Nephron progenitor cell (in vitro differentiated cells): ENCODE measurements around the gene RPL6.

Experiments
- DNase-seq: peaks from one replicate; pipeline ENCODE4 v3.0.0; 2021
- H3K27ac Mint-ChIP-seq: 2 replicates; pipeline ENCODE4 v1.8.0; 2021; ENCODE audit warnings: mild to moderate bottlenecking, moderate library complexity, mixed read lengths
- H3K27me3 Mint-ChIP-seq: 2 replicates; pipeline ENCODE4 v1.8.0; 2021; ENCODE audit warnings: mild to moderate bottlenecking, low read depth, mixed read lengths; ENCODE audit not compliant: poor library complexity
- H3K36me3 Mint-ChIP-seq: 2 replicates; pipeline ENCODE4 v1.8.0; 2021; ENCODE audit warnings: low read depth, mixed read lengths
- H3K4me1 Mint-ChIP-seq: 2 replicates; pipeline ENCODE4 v1.8.0; 2021; ENCODE audit warnings: mixed read lengths
- H3K4me3 Mint-ChIP-seq: 2 replicates; pipeline ENCODE4 v1.8.0; 2021; ENCODE audit warnings: mild to moderate bottlenecking, moderate library complexity, mixed read lengths
- H3K9me3 Mint-ChIP-seq: 2 replicates; pipeline ENCODE4 v1.8.0; 2021; ENCODE audit warnings: mild to moderate bottlenecking, moderate library complexity, mixed read lengths
- CTCF ChIP-seq: fragments of 200-600 bp; sonication (generic); IDR thresholded peaks from 2 replicates; pipeline ENCODE4 v1.5.0; 2021; ENCODE audit warnings: antibody characterized with exemption

The RPL6 gene

GRCh38 chr12:112431965-112432364, 22.6 kb upstream of the RPL6 start:
- no peak overlapping the region for H3K4me3 Mint-ChIP-seq
- H3K27me3 Mint-ChIP-seq = no peaks in the 10 kb centered on the region
- H3K36me3 Mint-ChIP-seq = peaks cover 24% of the 10 kb centered on the region
- no peak for DNase-seq
- H3K9me3 Mint-ChIP-seq = no peaks in the 10 kb centered on the region
- H3K27ac Mint-ChIP-seq = peak overlapping the region; percentile 47
- no peak for TF ChIP-seq CTCF
- no peaks in the 10 kb centered on the region for H3K4me1 Mint-ChIP-seq

GRCh38 chr12:112430929-112431328, 21.5 kb upstream of the RPL6 start:
- no peak for TF ChIP-seq CTCF
- peaks cover 29% of the 10 kb centered on the region for H3K36me3 Mint-ChIP-seq

GRCh38 chr12:112427760-112428159, 18.4 kb upstream of the RPL6 start:
- TF ChIP-seq CTCF = no peak
- Mint-ChIP-seq H3K27me3 (no peaks in the 10 kb centered on the region), H3K4me1 (peaks cover 6% of the 10 kb centered on the region), H3K4me3 (no peak overlapping the region), H3K9me3 (no peaks in the 10 kb centered on the region), H3K27ac (no peak overlapping the region), H3K36me3 (peaks cover 29% of the 10 kb centered on the region)
- DNase-seq = no peak

More at GRCh38 chr12:112430929-112431328, 21.5 kb upstream of the RPL6 start:
- H3K27ac Mint-ChIP-seq = peak overlapping the region; percentile 47
- no peaks in the 10 kb centered on the region for H3K27me3 Mint-ChIP-seq
- H3K4me3 Mint-ChIP-seq = no peak overlapping the region
- no peaks in the 10 kb centered on the region for H3K9me3 Mint-ChIP-seq
- no peaks in the 10 kb centered on the region for H3K4me1 Mint-ChIP-seq
- DNase-seq = no peak

- Mint-ChIP-seq H3K9me3 (no peaks in the 10 kb centered on the region), H3K4me1 (peaks cover 21% of the 10 kb centered on the region), H3K4me3 (no peak overlapping the region), H3K27me3 (no peaks in the 10 kb centered on the region), H3K36me3 (peaks cover 16% of the 10 kb centered on the region), H3K27ac (no peak overlapping the region)
- DNase-seq = no peak
- TF ChIP-seq CTCF = no peak
These were observed 16.4 kb upstream of the RPL6 start for GRCh38 chr12:112425582-112426382.

GRCh38 chr12:112424126-112424525, 14.7 kb upstream of the RPL6 start:
- Mint-ChIP-seq H3K27ac (peak overlapping the region; percentile 84), H3K36me3 (peaks cover 14% of the 10 kb centered on the region), H3K27me3 (no peaks in the 10 kb centered on the region), H3K4me3 (no peak overlapping the region), H3K4me1 (peaks cover 35% of the 10 kb centered on the region), H3K9me3 (no peaks in the 10 kb centered on the region)
- DNase-seq = no peak
- no peak for TF ChIP-seq CTCF

GRCh38 chr12:112422531-112422930, 13.1 kb upstream of the RPL6 start:
- no peaks in the 10 kb centered on the region for H3K27me3 Mint-ChIP-seq
- H3K4me3 Mint-ChIP-seq = peak overlapping the region; percentile 18
- TF ChIP-seq CTCF = no peak
- H3K36me3 Mint-ChIP-seq = peaks cover 6% of the 10 kb centered on the region
- H3K9me3 Mint-ChIP-seq = no peaks in the 10 kb centered on the region
- H3K27ac Mint-ChIP-seq = peak overlapping the region; percentile 67
- H3K4me1 Mint-ChIP-seq = peaks cover 39% of the 10 kb centered on the region
- no peak for DNase-seq
